H1 (cell line): ENCODE data around the gene IFNAR2. TPM values are rescaled to one million over a fixed set of nuclear protein-coding genes. Genes with fewer than 3 reads are reported as not detected.

Source experiments
- KDM4A ChIP-seq: IDR thresholded peaks from one replicate; pipeline ENCODE4 v1.7.1; 2012; ENCODE audit warnings: low read depth, mild to moderate bottlenecking, moderate library complexity, low read length, inconsistent platforms; ENCODE audit not compliant: severe bottlenecking
- TAF1 ChIP-seq: IDR thresholded peaks from 2 replicates; pipeline ENCODE4 v1.6.1; 2011; ENCODE audit warnings: mild to moderate bottlenecking, low read depth, low read length
- polyA plus RNA-seq, 7 experiments: library from polyadenylated mRNA; depleted of rRNA in 3 of 7; stranded (reverse) in 5 of 7; unstranded in 2 of 7; fragments of >200 nt in 5 of 7; fragments of 200-250 nt in 2 of 7; gene quantifications; 1 replicate in 5 of 7; 2 replicates in 1 of 7; 4 replicates in 1 of 7; pipeline versions ENCODE4 v1.2.1 to v1.2.3, GENCODE V29; 2011 to 2013; ENCODE audit warnings: missing spikeins in 2 of 7, mixed read lengths in 2 of 7
- total RNA-seq: library from RNA; stranded (reverse); fragmentation: NEBNext Ultra II Directional; extraction: Animal tissue kit (Norgen Biotek cat#: 25700); gene quantifications from 2 replicates; pipeline ENCODE4 v1.2.1, GENCODE V29; 2021

IFNAR2 gene
- total and polyA plus RNA-seq, 2 of the 8 experiments (the other 6 are each of a cell fraction or from before 2014, with no cell fraction given) = 12.2 to 16.1 TPM

DNA sequence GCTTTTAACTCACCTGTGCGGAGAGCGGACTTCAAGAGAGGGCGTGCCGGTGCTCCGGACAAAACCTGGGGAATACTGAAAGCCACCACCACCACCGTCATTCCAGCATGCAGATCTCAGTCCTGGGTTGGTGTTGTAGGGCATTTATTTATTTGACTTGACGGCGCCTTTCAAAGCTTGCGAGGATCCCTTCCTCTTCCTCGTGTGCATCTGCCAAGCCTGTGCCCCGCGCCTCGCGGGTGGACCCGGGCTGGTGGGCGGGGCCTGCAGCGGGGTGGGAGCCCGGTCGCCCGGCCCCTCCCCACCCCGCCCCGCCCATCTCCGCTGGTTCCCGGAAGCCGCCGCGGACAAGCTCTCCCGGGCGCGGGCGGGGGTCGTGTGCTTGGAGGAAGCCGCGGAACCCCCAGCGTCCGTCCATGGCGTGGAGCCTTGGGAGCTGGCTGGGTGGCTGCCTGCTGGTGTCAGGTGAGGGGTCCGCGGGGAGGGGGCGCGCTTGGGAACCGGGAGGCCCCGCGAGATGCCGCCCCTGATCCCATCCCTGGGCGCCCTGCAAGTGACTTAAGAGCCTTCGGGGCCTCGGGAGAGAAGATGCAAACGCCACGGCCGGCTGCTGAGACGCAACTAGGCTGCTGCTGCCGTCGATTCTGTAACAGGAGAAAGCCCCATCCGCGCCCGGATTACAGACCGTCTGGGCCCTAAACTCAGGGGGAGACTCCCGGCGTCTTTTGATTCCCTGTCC, 36.5 kb downstream of the IFNAR2 start, which contains the start of gene IL10RB (continued):
- TF ChIP-seq KDM4A (peak; percentile 82), TAF1 (0 out of 2 replicates have a peak, but pooled peaks have one; percentile 13)
